Measurements from ENCODE around the gene SCP2. TPM values are rescaled to one million over a fixed set of nuclear protein-coding genes. Genes with fewer than 3 reads are reported as not detected.

SCP2 gene
- total and polyA plus RNA-seq, 4 donors: 85.6 to 157 (median 128) TPM

DNA sequence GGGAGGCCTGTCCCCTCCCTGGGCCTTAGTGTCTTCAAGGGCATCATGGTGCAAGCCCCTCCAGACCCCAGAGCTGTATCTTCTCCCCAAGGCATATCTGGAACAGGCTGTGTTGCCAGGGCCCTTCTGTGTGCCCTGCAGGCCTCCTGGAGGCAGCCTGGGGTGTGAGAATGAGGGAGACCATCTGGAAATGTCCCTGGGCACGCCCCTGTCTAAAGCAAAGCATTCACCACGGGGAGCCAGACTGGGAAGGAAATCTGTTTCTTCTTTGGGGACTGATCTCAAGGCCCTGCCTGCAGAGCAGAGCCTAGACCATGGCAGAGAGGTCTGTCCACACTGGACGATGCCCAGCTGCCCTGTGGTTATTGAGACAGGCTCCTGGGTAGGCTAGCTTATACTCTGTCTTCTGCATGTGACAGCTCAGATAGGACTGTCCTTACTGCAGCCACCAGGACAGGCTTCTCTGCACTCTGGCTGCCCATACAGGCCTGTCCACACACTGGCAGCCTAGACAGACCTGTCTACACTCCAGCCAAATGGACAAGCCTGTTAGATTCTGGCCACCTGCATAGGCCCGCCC lies 159.5 kb downstream of the SCP2 start:
- H3K4me1 ChIP-seq (ENCODE audit: control insufficient read depth in 5 of 5, insufficient read depth in 5 of 5, low read length in 5 of 5): peaks cover 0 to 35% (median 8%) of the 10 kb centered on the region in 5 donors
- peaks cover 0 to 4% (median 1%) of the 10 kb centered on the region in 4 donors for H3K36me3 ChIP-seq (ENCODE audit: control insufficient read depth in 4 of 4, insufficient read depth in 4 of 4, low read length in 4 of 4)
- no peak overlapping the region for H3K27ac ChIP-seq (ENCODE audit: low read depth in 1 of 2, low read length in 1 of 2)
- TF ChIP-seq, protein P1, sequence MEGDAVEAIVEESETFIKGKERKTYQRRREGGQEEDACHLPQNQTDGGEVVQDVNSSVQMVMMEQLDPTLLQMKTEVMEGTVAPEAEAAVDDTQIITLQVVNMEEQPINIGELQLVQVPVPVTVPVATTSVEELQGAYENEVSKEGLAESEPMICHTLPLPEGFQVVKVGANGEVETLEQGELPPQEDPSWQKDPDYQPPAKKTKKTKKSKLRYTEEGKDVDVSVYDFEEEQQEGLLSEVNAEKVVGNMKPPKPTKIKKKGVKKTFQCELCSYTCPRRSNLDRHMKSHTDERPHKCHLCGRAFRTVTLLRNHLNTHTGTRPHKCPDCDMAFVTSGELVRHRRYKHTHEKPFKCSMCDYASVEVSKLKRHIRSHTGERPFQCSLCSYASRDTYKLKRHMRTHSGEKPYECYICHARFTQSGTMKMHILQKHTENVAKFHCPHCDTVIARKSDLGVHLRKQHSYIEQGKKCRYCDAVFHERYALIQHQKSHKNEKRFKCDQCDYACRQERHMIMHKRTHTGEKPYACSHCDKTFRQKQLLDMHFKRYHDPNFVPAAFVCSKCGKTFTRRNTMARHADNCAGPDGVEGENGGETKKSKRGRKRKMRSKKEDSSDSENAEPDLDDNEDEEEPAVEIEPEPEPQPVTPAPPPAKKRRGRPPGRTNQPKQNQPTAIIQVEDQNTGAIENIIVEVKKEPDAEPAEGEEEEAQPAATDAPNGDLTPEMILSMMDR (IDR thresholded peaks at IDR 0.05; ENCODE audit: control extremely low read depth, extremely low read depth): no peak
- no peaks in the 10 kb centered on the region for H3K27me3 ChIP-seq (ENCODE audit: control insufficient read depth in 3 of 3, insufficient read depth in 3 of 3, low read length in 2 of 3)
- WGBS, 2 donors: 79 to 80% methylated on average over 4 of the region's 4 CpGs
- DNase-seq: peak; percentile 82 to 86 (median 83)
- no peaks in the 10 kb centered on the region for H3K9me3 ChIP-seq (ENCODE audit: control insufficient read depth in 4 of 4, insufficient read depth in 3 of 4, low read length in 3 of 4)
- no peak overlapping the region for H3K9ac ChIP-seq (ENCODE audit: insufficient read depth in 1 of 2, low read length in 2 of 2)
- no peak overlapping the region for H3K4me3 ChIP-seq
- no peak for ATAC-seq (ENCODE audit: insufficient read depth, low FRiP score)

DNA sequence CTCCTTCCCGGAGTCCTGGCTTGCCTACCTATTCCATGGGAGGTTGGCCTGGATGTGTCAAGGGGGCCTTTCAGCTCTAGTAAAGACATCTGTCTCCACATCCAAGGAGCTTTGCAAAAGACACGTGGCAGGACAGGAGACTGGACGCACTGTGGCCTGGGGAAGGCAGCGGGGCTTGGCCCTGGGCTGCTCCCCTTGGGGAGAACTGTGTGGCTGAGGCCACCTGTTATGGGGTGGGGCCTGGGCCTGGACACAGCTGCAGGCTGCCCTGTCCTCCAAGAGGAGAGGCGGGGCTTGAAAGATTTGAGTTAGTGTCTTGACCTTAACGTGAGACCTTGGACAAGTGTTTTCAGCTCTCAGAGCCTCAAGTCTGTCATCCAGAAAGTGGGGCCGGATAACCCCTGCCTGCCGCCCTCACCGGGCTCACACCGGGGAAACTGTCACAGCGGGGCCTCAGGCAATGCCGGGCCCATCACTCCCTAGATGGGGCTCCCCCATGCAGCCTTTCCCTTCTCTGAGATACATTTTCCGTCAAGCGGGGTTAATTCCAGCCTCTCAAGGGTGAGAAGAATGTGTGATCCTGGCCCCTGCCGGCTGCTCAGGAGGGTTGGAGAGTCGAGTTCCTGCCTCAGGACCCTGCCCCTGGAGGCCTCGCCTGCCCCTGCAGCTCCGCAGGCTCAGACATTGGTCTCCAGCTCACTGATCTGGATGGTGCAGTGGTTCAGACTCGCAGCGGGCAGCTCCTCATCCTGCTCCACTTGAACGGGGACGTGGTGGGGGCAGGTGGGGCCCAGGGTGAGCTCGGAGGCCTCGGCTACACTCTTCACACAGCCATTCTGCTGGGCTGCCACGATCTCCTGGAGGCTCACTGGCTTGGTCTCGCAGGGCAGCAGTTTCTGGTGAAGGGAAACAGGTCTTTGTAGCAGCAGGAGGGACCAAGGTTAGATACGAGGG lies 160.5 kb downstream of the SCP2 start:
- Histone ChIP-seq H3K27ac (ENCODE audit: low read depth in 1 of 2, low read length in 1 of 2) (no peak overlapping the region), H3K27me3 (ENCODE audit: control insufficient read depth in 3 of 3, insufficient read depth in 3 of 3, low read length in 2 of 3) (no peaks in the 10 kb centered on the region), H3K36me3 (ENCODE audit: control insufficient read depth in 4 of 4, insufficient read depth in 4 of 4, low read length in 4 of 4) (peaks cover 0 to 3% (median 0%) of the 10 kb centered on the region in 4 donors), H3K9ac (ENCODE audit: insufficient read depth in 1 of 2, low read length in 2 of 2) (no peak overlapping the region), H3K9me3 (ENCODE audit: control insufficient read depth in 4 of 4, insufficient read depth in 3 of 4, low read length in 3 of 4) (no peaks in the 10 kb centered on the region), H3K4me1 (ENCODE audit: control insufficient read depth in 5 of 5, insufficient read depth in 5 of 5, low read length in 5 of 5) (peaks cover 0 to 33% (median 7%) of the 10 kb centered on the region in 5 donors), H3K4me3 (no peak overlapping the region)
- ATAC-seq (ENCODE audit: insufficient read depth, low FRiP score): no peak
- DNase-seq: peak in 1 of 3 donors; percentile 41
- 87 to 89% methylated on average over 27 of the region's 27 CpGs for WGBS, 2 donors
- TF ChIP-seq, protein P1 (IDR thresholded peaks at IDR 0.05; ENCODE audit: control extremely low read depth, extremely low read depth): no peak

DNA sequence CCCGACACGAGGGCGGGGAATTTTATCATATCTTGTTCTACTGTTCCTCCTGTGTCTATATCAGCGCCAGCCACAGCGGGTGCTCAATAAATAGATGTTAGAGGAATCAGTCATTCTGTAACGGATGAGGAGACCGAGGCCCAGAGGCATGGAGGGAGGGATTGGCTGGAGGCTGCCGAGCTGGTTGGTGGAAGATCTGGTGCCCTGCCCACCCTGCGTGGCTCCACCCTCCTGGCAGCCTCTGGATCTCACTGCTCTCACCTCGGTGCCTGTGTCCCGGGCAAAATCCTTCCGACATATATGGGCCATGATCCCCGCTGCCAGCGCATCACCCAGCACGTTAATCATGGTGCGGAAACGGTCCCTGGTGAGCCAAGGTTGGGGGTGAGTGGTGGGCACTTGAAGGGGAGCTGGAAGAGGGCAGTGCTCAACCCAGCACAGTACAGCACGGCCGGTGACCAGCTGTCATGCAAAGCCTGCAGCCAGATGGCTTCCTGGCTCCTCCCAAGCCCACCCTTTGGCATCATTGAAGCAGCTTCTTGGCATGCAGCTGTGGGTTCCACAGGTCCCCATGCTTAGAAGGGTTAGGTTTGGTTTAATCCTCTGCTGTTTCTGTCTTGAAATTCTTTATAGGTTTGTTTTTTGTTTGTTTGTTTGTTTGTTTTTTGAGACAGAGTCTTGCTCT lies 161.7 kb downstream of the SCP2 start:
- no peak for ATAC-seq (ENCODE audit: insufficient read depth, low FRiP score)

More for the DNA sequence above, 161.7 kb downstream of the SCP2 start:
- 86 to 87% methylated on average over 19 of the region's 19 CpGs for WGBS, 2 donors
- Histone ChIP-seq H3K4me3 (no peak overlapping the region), H3K9ac (ENCODE audit: insufficient read depth in 1 of 2, low read length in 2 of 2) (no peak overlapping the region), H3K4me1 (ENCODE audit: control insufficient read depth in 5 of 5, insufficient read depth in 5 of 5, low read length in 5 of 5) (peaks cover 0 to 23% (median 7%) of the 10 kb centered on the region in 5 donors), H3K9me3 (ENCODE audit: control insufficient read depth in 4 of 4, insufficient read depth in 3 of 4, low read length in 3 of 4) (no peaks in the 10 kb centered on the region), H3K27ac (ENCODE audit: low read depth in 1 of 2, low read length in 1 of 2) (no peak overlapping the region), H3K27me3 (ENCODE audit: control insufficient read depth in 3 of 3, insufficient read depth in 3 of 3, low read length in 2 of 3) (no peaks in the 10 kb centered on the region), H3K36me3 (ENCODE audit: control insufficient read depth in 4 of 4, insufficient read depth in 4 of 4, low read length in 4 of 4) (peaks cover 0 to 2% (median 0%) of the 10 kb centered on the region in 4 donors)
- DNase-seq: peak in 2 of 3 donors; percentile 36 to 45
- TF ChIP-seq, protein P1 (IDR thresholded peaks at IDR 0.05; ENCODE audit: control extremely low read depth, extremely low read depth): no peak
